SHP77 treated with DMSO at 0.1 percent for 48 hours (cell line): ENCODE data around the gene CASP8AP2.
"Not testable (repeated sequence)": the region's sequence is repeated elsewhere in the genome, so short reads cannot be mapped to it uniquely, and the experiment has no call there.

Experiments used
- DNase-seq: peaks from one replicate; lab custom pipeline; 2025; lab: John Stamatoyannopoulos, UW

CASP8AP2 gene

DNA sequence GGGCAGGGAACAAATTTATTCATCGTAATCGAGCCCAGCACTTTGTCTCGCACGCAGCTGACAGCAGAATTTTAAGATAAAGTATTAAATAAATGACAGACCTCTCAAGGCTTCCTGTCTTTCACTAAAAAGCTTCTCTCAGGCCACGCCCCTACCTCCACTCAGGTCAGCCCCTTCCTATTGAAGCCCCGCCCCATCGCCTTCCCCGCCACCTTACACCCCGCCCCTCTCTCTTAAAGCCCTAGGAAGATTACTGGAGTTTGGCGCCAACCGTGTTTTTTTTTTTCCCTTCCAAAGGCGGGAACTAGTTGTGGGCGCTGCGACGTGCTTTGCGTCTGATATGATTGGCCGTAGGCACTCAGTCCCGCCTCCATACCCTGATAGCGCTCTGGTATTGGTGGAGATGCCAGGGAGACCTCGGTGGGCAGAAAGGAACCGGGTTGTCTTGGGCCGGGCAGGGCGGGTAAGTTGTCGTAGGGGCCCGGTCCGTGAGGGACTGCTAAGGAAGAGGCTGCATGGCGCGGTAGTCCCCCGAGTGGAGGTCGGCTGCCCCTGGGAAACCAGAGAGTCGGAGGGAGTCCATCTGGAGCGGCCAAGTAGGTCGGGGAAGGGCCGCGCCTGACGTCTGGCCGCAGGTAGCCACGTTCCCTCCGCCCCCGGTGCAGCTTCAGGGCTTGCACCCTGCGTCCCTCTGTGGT is at the start of gene CASP8AP2:
Gene CASP8AP2 (plus strand): TSS at position 409 of the 698 bp plus-strand sequence.
- DNase-seq: peak; percentile 97

DNA sequence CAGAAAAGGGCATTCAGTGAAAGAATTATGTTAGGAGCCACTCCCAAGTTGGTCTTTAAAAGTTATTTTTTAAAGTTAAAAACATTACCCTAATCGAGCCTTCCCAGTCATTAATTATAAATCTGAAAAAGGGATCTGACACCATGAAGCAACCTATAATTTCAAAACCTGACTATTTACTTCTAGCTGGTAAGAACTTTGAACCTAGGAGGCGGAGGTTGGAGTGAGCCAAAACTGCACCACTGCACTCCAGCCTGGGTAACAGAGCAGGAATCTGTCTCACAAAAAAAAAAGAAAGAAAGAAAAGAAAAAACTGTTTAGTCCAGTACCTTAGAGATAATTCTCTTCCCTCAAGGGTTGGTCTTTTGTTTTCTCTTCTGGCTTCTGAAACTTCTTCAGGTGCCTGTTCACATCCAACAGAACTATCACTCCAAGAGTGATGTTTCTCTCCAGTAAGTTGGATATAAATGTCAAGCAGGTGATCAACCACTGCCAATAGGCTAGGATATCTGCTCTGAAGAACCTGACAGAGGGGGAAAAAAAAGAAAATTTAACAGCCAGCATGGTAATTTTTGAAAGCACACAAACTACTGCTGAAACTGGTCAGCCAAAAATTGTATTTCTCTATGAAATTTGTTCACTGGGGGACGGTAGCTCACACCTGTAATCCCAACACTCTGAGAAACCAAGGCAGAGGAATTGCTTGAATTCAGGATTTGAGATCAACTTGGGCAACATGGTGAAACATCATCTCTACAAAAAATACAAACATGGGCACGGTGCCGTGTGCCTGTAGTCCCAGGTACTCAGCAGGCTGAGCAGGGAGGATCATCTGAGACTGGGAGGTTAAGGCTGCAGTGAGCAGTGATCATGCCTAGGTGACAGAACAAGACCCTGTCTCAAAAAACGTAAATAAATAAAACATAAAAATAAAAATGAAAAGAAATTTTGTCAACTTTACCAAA is 48.3 kb upstream of the CASP8AP2 start:
- no peak for DNase-seq

DNA sequence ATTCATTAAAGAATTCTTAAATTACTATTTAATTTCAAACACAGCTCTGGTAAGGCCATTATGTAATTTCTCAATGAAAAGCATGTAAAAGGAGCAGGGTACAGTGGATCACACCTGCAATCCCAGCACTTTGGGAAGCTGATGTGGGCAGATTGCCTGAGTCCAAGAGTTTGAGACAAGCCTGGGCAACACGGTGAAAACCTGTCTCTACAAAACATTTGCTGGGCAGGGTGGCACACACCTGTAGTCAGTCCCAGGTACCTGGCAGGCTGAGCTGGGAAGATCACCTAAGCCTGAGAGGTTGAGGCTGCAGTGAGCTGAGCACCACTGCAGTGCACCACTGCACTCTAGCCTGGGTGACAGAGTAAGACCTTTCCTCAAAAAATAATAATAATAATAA is 47.5 kb upstream of the CASP8AP2 start:
- no peak for DNase-seq

DNA sequence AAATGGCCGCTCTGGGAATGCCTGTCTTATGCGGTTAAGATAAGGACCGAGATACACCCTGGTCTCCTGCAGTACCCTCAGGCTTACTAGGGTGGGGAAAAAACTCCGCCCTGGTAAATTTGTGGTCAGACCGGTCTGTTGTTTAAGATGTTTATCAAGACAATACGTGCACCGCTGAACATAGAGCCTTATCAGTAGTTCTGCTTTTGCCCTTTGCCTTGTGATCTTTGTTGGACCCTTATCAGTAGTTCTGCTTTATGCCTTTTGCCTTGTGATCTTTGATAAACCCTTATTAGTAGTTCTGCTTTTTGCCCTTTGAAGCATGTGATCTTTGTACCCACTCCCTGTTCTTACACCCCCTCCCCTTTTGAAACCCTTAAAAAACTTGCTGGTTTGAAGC is 46.4 kb upstream of the CASP8AP2 start:
- DNase-seq: not testable (repeated sequence)

DNA sequence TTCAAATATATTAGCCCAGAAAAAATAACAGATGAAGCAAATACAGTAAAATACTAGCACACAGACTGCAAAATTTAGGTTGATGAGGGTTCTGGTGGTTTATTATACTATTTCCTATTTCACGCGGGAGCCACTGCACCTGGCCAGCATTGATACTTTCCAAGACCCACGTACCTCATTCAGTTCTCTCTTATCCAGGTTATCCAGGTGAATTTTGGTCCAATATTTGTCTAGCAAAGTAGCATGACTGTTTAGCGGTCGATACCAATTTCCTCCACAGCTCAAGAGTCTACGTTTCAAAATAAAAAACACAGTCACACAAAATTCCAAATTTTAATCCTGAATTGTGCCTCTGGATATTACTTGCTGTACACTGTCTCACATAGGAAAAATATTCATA is 44.8 kb upstream of the CASP8AP2 start:
- no peak for DNase-seq

DNA sequence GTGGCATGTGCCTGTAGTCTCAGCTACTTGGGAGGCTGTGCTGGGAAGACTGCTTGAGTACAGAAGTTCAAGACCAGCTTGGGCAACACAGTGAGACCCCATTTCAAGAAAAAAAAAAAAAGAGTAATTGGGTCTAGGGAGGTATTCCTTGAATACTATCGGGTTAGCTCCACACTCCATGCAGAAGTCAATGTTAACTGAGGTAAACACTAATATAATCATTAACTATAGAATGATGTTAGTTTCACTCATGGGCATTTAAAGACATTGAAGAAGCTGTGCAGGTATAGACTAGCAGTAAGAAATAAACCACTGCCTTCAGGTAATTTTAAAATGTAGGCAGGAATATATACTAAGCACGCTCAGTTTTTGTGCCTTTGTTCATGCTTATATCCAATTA is 42.7 kb upstream of the CASP8AP2 start:
- DNase-seq: no peak

DNA sequence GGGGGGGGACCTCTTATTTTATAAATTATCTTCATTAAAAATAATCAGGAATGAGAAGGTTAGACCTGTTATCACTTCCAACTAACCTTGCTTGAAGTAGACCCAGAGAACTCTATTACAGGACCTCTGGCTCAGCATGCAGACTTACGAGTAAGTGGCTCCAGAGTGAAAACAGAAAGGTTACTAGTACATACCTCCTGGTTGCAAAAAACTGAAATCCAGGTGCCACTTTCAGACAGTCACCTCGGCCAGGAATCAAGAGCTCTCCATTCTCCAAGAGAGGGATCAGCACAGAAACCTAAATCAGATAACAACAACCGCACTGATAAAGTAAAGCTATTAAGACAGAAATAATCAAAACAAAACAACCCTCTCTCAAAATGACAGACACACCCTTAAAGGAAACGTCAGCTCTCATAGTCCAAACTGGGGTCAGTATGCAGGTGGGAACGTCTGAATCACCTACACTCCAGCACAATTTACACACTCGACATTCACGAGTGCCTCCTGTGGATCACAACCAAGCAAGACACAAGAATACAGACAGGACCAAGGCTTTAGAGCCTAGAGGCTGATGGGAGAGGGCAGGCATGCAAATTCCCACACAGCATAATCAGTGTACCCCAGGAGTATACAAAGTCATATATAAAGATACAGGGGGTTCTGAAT is 41.9 kb upstream of the CASP8AP2 start:
- DNase-seq: no peak

DNA sequence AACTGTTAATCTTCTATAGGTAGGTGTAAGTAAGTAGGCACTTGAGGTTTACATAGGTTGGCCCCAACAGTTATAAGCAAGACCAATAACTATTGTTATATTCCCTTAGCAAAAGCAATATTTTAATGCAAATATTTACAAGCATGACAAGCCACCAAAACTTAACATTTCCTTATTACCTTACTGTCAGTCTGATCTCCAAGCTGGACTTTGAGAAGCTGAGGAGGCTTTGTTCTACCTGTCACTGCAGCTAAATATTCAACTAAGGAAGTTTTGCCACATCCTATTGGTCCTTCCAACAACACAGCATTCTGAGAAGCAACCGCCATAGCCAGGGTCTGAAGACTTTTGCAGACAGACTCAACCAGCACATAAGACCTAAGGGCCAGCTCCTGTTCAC is 39.7 kb upstream of the CASP8AP2 start:
- no peak for DNase-seq

DNA sequence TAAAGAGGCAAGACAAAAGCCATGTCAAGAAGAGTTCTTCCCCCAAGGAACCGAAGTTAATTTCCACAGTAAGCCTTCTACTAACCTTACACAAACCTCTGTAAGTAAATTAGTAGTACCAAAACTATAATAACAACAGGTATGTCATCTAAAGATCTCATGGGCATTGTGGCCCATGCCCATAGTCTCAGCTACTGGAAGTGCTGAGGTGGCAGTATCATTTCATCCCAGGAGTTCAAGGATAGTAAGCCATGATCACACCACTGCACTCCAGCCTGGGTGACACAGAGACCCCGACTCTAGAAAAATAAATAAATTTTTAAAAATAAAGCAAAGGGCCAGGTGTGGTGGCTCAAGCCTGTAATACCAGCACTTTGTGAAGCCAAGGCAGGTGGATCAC is 39.3 kb upstream of the CASP8AP2 start:
- DNase-seq: no peak

DNA sequence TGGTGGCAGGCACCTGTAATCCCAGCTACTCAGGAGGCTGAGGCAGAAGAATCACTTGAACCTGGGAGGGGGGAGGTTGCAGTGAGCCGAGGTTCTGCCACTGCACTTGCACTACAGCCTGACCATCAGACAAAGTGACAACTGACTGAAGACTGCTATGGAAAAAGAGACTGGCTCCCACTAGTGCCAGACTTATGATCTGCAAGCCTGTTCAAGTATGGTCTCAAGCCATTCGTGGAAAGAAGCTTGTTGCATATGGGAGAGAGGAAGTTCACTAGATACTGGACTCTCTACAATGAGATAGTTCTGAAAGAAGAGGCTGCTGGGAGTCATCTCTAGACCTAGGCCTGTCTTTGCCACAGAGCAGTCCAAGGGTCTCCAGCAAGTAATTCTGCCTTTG is 36.8 kb upstream of the CASP8AP2 start:
- no peak for DNase-seq

DNA sequence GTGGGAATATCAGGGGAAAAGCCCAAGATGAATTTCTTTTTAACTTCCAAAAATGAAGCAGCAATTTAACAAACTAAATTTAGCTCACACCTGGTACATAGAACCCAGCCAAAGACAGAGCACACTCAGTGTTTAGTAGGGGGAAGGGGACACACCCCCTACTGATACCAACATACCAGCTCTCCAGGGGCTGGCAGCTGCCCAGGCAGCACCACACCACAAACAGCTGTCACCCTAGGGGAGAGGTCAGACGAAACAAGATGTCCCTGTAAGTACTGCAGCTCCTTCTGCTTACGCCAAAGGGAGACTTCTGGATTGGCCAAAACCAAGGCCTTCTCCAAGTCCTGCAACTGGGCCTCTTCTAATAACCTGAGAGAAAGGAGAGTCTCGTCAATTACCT is 36.1 kb upstream of the CASP8AP2 start:
- no peak for DNase-seq

DNA sequence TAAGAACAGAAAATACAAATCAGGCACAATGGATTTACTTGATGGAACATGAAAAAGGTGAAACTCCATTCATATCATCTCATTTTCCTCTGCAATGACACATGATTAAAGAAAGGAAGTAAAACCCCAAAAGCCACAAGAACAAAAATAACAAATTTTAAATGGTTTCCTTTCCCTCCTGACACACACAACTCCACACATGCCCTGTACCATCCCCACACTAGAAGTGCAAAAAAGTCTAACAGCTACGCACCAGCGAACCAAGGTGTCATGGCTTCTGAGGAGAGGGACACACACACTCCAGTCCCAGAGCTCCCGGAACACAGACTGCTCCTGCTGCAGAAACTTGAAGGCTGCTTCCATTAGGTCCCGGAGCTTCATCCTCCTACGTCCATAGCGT is 35.4 kb upstream of the CASP8AP2 start:
- DNase-seq: no peak

DNA sequence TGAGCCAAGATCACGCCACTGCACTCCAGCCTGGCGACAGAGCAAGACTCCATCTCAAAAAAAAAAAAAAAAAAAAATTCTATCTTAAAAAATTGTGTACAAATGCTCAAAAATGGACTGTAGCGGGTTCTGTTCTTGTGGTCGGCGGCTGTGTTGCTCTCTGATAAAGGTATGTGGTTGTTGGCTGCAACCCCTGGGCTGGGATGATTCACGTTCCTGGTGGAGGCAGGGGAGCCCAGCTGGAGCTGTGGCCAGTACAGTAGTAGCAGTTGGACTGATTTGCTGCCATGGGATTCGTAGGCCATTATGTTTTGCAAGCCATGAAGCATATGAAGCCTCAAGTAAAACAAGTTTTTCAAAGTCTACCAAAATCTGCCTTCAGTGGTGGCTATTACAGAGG is 32.4 kb upstream of the CASP8AP2 start:
- no peak for DNase-seq

DNA sequence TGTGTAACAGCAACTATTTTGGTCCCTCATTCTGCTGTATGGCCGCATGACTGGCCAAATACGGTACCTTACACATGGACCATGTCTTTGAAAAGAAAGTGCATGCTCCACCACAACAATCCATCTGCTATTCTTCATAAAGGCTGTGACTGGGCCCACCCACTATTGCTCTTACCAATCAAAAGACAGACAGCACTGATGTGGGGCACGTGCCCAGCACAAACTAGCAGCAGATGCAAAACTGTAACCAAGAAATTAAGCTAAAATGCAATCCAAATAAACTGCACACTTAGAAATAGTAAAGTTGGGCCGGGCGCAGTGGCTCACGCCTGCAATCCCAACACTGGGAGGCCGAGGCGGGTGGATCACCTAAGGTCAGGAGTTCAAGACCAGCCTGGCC is 30.6 kb upstream of the CASP8AP2 start:
- DNase-seq: no peak

DNA sequence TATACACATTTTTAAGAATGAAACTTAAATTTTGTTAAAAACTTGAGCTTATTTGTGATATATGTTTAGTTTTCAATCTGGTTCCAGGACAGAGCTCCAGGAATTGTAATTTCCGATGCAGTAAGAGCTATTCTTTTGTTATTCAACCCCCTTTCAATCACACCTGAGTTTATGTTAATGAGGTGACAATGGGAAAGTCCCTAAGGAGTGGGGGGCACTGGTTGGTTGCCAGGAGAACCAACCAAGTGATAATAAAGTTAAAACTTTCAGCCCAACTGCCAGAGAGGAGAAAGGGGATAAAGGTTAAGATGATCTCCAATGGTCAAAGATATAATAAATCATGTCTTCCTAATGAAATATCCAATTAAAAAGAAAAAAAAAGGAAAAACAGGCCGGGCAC is 29.9 kb upstream of the CASP8AP2 start:
- DNase-seq: no peak

DNA sequence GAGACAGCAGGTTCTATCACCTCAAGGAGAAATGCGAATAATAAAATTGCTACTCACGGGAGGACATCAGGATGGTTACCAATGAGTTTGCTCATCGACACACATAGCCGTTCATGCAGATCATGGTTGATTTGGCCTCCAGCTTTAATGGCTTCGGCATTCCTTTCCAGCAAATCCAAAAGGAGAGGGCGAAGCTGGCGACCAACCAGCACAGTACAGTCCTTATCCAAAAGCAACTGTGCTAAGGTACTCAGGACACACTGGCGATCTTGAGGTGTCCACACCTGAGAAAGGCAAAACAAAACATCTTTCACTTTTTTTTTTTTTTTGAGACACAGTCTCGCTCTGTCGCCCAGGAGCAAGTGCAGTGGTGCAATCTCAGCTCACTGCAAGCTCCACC is 26.4 kb upstream of the CASP8AP2 start:
- DNase-seq: no peak

DNA sequence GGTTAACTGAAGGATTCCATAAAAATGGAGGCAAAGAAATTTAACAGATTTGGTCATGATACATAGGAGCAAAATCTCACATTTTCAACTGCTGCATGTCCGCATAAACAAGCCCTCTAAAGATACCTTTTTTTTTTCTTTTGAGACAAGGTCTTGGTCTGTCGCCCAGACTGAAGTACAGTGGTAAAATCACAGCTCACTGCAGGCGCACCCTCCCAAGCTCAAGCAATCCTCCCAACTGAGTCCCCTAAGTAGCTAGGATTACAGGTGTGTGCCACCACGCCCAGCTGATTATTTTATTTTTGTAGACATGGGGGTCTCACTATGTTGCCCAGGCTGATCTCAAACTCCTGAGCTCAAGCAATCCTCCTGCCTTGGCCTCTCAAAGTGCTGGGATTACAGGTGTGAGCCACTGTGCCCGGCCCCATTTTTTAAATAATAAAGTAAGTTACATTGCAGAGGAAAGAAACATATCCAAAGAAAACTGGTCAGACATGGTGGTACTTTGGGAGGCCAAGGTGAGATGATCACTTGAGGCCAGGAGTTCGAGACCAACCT is 23.8 kb upstream of the CASP8AP2 start:
- no peak for DNase-seq

DNA sequence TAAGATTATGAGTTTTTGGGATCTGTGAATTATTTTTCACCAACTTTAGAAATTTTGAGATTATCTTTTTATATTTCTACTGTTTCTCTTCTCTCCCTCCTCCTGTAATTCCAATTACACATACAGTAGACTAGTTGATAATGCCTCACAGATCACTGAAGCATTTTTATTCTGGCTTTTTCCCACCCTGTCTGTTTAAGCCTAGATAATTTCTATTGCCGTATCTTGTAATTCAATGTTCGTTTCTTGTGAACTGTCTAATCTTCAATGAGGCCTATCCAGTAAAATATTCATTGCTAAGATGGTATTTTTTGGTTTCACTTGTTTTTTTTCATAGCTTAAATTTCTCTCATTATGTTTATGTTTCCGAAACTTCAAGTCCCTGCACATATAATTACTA is 22.1 kb upstream of the CASP8AP2 start:
- no peak for DNase-seq

DNA sequence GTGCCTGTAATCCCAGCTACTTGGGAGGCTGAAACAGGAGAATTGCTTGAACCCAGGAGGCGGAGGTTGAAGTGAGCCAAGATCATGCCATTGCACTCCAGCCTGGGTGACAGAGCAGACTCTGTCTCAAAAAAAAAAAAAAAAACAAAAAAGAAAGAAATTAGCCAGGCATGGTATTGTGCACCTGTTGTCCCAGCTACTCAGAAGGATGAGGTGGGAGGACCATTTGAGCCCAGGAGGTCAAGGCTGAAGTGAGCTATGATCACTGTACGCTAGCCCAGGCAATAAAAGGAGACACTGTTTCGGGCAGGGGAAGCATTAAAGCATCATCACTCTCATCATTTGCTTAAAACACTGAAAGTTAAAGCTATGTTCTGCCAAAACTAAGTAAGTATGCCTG is 16.3 kb upstream of the CASP8AP2 start:
- not testable (repeated sequence) for DNase-seq

DNA sequence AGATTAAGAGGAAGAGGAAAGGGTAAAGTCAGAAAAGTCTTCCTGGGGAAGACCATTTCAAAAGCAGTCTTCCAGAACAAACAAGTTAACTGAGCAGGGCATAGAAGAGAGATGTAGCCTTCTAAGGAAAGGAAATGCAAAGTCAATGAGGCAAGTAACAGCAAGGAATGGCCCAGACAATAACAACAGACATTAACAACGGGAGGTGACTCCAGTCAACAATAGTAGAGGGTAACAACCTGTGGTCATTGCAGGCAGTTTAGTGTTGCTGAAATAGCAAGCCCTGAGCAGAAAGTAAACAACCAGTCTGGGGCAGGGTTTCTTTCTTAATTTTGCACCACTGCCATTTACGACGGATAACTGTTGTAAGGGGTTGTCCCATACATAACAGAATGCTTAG is 12.2 kb upstream of the CASP8AP2 start:
- no peak for DNase-seq

DNA sequence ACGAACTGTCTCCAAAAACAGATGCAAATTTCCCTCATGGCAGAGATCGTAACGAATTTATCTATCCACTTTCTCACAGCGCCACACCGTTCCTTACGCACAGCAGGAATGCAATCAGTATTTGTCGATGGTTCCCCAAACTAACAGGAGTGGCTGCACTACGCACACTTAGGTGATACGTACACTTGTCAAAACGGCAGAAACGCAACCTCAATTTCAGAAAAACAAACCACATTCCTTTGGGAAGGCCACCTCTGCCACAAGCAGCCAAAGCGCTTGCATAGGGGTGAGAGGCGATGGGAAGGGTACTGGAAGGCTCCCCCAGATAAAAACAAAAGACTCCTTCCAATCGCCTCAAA is 10.7 kb upstream of the CASP8AP2 start:
- DNase-seq: no peak

DNA sequence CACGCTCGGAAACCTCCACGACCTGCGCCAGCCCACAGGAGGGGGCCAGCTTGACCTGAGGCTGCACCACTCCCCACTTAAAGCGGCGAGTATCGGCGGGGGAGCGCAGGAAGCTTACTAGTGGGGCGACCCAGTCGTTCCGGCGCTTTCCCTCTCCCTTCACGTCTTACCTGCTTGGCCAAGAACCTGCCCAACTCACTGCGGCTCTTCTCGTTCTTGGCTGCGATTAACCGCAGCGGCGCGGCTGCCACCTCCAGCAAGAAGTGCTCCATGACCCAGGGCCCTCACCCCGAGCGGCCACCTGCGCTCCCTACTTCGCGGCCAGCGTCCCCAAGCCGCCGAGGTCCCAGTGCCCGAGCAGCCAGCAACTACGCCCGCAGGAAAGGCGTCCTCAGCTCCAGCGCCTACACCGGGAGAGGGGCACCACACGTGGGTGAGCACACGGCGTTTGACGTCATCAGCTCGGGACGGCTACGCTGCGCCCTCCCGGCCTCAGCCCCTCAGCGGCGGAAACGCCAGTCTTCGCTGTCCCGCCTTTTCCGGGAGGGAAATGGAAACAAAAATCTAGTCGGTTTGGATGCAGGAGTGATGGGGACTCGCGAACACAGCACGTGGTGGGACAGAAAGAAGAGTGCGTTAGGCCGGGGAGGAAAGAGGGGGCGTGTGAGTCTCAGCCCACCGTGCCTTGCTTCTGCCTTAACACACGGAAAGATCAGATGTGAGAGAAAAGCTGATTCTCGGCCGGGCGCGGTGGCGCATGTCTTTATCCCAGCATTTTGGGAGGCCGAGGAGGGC is 10.1 kb upstream of the CASP8AP2 start, which contains the start of gene MDN1:
Gene MDN1 (minus strand): TSS at position 459 of the 795 bp plus-strand sequence. CDS start 187 bp downstream, at position 272.
- DNase-seq: peak; percentile 92
